CD14-positive monocyte (primary cell): ENCODE measurements around the gene NDUFS5. TPM values are rescaled to one million over a fixed set of nuclear protein-coding genes. Genes with fewer than 3 reads are reported as not detected.
A peak's percentile ranks its signal among the peaks of the same experiment; 100 is the strongest.

Source experiments
- DNase-seq, 3 donors: peaks; one replicate each; pipeline ENCODE4 v3.0.0-alpha.2; 2011 to 2022
- H2AFZ ChIP-seq: 2 replicates; pipeline ENCODE4 v1.6.0; 2012; ENCODE audit warnings: mild to moderate bottlenecking, low read depth, low read length, inconsistent platforms; ENCODE audit not compliant: insufficient read depth, poor library complexity, severe bottlenecking
- H3K27ac ChIP-seq, 2 donors: 1 replicate in 1 of 2; 2 replicates in 1 of 2; pipeline ENCODE4 v1.5.1; 2012 to 2013; ENCODE audit warnings: low read length in 2 of 2, control low read depth in 1 of 2, inconsistent platforms in 1 of 2, low read depth in 1 of 2, mild to moderate bottlenecking in 1 of 2
- H3K27me3 ChIP-seq, 2 donors: one replicate each; pipeline versions ENCODE4 v1.6.0 to v1.6.1; 2011 to 2013; ENCODE audit warnings: low read length in 2 of 2; ENCODE audit not compliant: control insufficient read depth in 2 of 2, insufficient read depth in 2 of 2
- H3K36me3 ChIP-seq, 2 donors: replicated peaks in 1 of 2; 1 replicate in 1 of 2; 2 replicates in 1 of 2; pipeline versions ENCODE4 v1.5.1 to v1.6.1; 2012 to 2013; ENCODE audit warnings: low read length in 2 of 2, control low read depth in 1 of 2, inconsistent platforms in 1 of 2, mild to moderate bottlenecking in 1 of 2; ENCODE audit not compliant: insufficient read depth in 2 of 2, control insufficient read depth in 1 of 2
- H3K4me1 ChIP-seq, 2 donors: 1 replicate in 1 of 2; 2 replicates in 1 of 2; pipeline versions ENCODE4 v1.5.1 to v1.6.1; 2012 to 2013; ENCODE audit warnings: low read length in 2 of 2, control low read depth in 1 of 2, inconsistent platforms in 1 of 2, mild to moderate bottlenecking in 1 of 2, moderate library complexity in 1 of 2; ENCODE audit not compliant: insufficient read depth in 2 of 2, control insufficient read depth in 1 of 2
- H3K4me2 ChIP-seq: replicated peaks from 2 replicates; pipeline ENCODE3; 2012; ENCODE audit warnings: low read length, moderate library complexity, mild to moderate bottlenecking; ENCODE audit not compliant: poor library complexity, severe bottlenecking; ENCODE audit errors: extremely low read depth
- H3K4me3 ChIP-seq, 3 experiments: fragments of 200-600 bp in 1 of 3; sonication (generic) in 1 of 3; replicated peaks in 1 of 3; 1 replicate in 2 of 3; 2 replicates in 1 of 3; pipeline ENCODE4 v1.5.1; 2011 to 2013; ENCODE audit warnings: low read length in 3 of 3, mild to moderate bottlenecking in 3 of 3, control low read depth in 2 of 3, low read depth in 2 of 3, inconsistent platforms in 1 of 3, moderate library complexity in 1 of 3
- H3K79me2 ChIP-seq: 2 replicates; pipeline ENCODE4 v1.6.0; 2012; ENCODE audit warnings: mild to moderate bottlenecking, control low read depth, inconsistent platforms, low read length, moderate library complexity; ENCODE audit not compliant: insufficient read depth
- H3K9ac ChIP-seq: 2 replicates; pipeline ENCODE4 v1.6.0; 2017; ENCODE audit warnings: low read length, mild to moderate bottlenecking; ENCODE audit not compliant: insufficient read depth, poor library complexity, severe bottlenecking
- H3K9me3 ChIP-seq, 2 donors: replicated peaks in 1 of 2; 1 replicate in 1 of 2; 2 replicates in 1 of 2; pipeline versions ENCODE4 v1.5.1 to v1.6.1; 2012 to 2013; ENCODE audit warnings: low read length in 2 of 2, control low read depth in 1 of 2; ENCODE audit not compliant: control insufficient read depth in 1 of 2, insufficient read depth in 1 of 2
- H4K20me1 ChIP-seq: 2 replicates; pipeline ENCODE4 v1.6.0; 2012; ENCODE audit warnings: mild to moderate bottlenecking, low read length, control low read depth, moderate library complexity; ENCODE audit not compliant: insufficient read depth
- H3K27ac Mint-ChIP-seq, 7 donors: one replicate each; pipeline ENCODE4 v1.8.0; 2020; ENCODE audit warnings: mild to moderate bottlenecking in 7 of 7, mixed read lengths in 7 of 7, moderate library complexity in 6 of 7, inconsistent platforms in 2 of 7
- H3K27me3 Mint-ChIP-seq, 3 donors: one replicate each; pipeline ENCODE4 v1.8.0; 2021 to 2022; ENCODE audit warnings: low read depth in 3 of 3, mild to moderate bottlenecking in 3 of 3, mixed read lengths in 3 of 3, moderate library complexity in 3 of 3, inconsistent platforms in 1 of 3
- H3K36me3 Mint-ChIP-seq, 2 donors: one replicate each; pipeline ENCODE4 v1.8.0; 2020; ENCODE audit warnings: mixed read lengths in 2 of 2, inconsistent platforms in 1 of 2, mild to moderate bottlenecking in 1 of 2
- H3K4me1 Mint-ChIP-seq: one replicate; pipeline ENCODE4 v1.8.0; 2020; ENCODE audit warnings: mild to moderate bottlenecking, mixed read lengths
- H3K4me3 Mint-ChIP-seq, 2 donors: one replicate each; pipeline ENCODE4 v1.8.0; 2020; ENCODE audit warnings: mild to moderate bottlenecking in 2 of 2, mixed read lengths in 2 of 2, moderate library complexity in 1 of 2
- H3K9me3 Mint-ChIP-seq, 7 donors: one replicate each; pipeline ENCODE4 v1.8.0; 2020 to 2022; ENCODE audit warnings: mixed read lengths in 7 of 7, mild to moderate bottlenecking in 6 of 7, moderate library complexity in 6 of 7, inconsistent platforms in 2 of 7
- WGBS: methylation state at CpG from one replicate; pipeline ENCODE4 v1.1.5; 2013; ENCODE audit warnings: missing lambda C conversion rate; ENCODE audit not compliant: insufficient coverage; 5-methylcytosine and 5-hydroxymethylcytosine counted together
- intact Hi-C, 2 donors: fragments of 100-400 bp; cut with micrococcal nuclease; formaldehyde crosslinking; loops; one replicate each; pipeline versions ENCODE4 v1.15.0 to v1.15.1; 2023
- polyA plus RNA-seq, 3 donors: library from polyadenylated mRNA; depleted of rRNA in 1 of 3; unstranded in 2 of 3; stranded (reverse) in 1 of 3; fragments of 300-500 nt in 2 of 3; fragments of >200 nt in 1 of 3; fragmentation: Illumina TruSeq in 2 of 3; gene quantifications; 1 replicate in 2 of 3; 2 replicates in 1 of 3; pipeline ENCODE4 v1.2.3, GENCODE V29; 2012 to 2021
- TF ChIP-seq, protein P1 (sequence below): fragments of 200-600 bp; IDR thresholded peaks from one replicate; pipeline ENCODE4 v1.8.0; 2022; ENCODE audit warnings: antibody characterized with exemption, mild to moderate bottlenecking

Gene NDUFS5
- polyA plus RNA-seq, 3 donors = 119 to 463 (median 393) TPM

- H3K27ac Mint-ChIP-seq = peak overlapping the region; percentile 68 to 90 (median 81)
- Histone ChIP-seq H3K36me3 (peaks cover 0 to 2% of the 10 kb centered on the region in 2 donors), H3K9me3 (no peaks in the 10 kb centered on the region), H3K27me3 (no peaks in the 10 kb centered on the region), H3K4me3 (peak overlapping the region; percentile 57 to 99 (median 91)), H2AFZ (peak overlapping the region; percentile 90), H3K9ac (peak overlapping the region; percentile 97), H3K79me2 (peaks cover 43% of the 10 kb centered on the region), H3K4me1 (peaks cover 17 to 22% of the 10 kb centered on the region in 2 donors), H3K27ac (peak overlapping the region in 1 of 2 donors; percentile 90), H4K20me1 (peaks cover 35% of the 10 kb centered on the region), H3K4me2 (peak overlapping the region; percentile 85)
- DNase-seq = peak in 1 of 3 donors; percentile 7
- H3K4me1 Mint-ChIP-seq = peaks cover 22% of the 10 kb centered on the region
- intact Hi-C loops = loop anchor here in 1 of 2 donors (2.0 kb wide), 1 partner anchor 132 kb away; the partner anchor contains the start of gene RRAGC
- peak overlapping the region; percentile 73 to 74 for H3K4me3 Mint-ChIP-seq
- no peaks in the 10 kb centered on the region for H3K9me3 Mint-ChIP-seq
- TF ChIP-seq, protein P1, sequence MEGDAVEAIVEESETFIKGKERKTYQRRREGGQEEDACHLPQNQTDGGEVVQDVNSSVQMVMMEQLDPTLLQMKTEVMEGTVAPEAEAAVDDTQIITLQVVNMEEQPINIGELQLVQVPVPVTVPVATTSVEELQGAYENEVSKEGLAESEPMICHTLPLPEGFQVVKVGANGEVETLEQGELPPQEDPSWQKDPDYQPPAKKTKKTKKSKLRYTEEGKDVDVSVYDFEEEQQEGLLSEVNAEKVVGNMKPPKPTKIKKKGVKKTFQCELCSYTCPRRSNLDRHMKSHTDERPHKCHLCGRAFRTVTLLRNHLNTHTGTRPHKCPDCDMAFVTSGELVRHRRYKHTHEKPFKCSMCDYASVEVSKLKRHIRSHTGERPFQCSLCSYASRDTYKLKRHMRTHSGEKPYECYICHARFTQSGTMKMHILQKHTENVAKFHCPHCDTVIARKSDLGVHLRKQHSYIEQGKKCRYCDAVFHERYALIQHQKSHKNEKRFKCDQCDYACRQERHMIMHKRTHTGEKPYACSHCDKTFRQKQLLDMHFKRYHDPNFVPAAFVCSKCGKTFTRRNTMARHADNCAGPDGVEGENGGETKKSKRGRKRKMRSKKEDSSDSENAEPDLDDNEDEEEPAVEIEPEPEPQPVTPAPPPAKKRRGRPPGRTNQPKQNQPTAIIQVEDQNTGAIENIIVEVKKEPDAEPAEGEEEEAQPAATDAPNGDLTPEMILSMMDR = no peak
- H3K36me3 Mint-ChIP-seq = peaks cover 9 to 21% of the 10 kb centered on the region in 2 donors
- 80% methylated on average over 2 of the region's 5 CpGs for WGBS
- peaks cover 0 to 1% (median 0%) of the 10 kb centered on the region in 3 donors for H3K27me3 Mint-ChIP-seq
Observed at GRCh38 chr1:38990386-38990737, 35.8 kb upstream of the NDUFS5 start.

GRCh38 chr1:38990738-38991637 is 35.2 kb upstream of the NDUFS5 start, which contains the start of gene AKIRIN1:
Gene AKIRIN1 (plus strand): TSS chr1:38991276. CDS start chr1:38991381, 105 bp downstream.
- Histone ChIP-seq H3K27me3 (no peaks in the 10 kb centered on the region), H2AFZ (peak within 1 kb of the TSS; percentile 90), H3K4me3 (peak within 1 kb of the TSS; percentile 83 to 99 (median 91)), H3K79me2 (peaks cover 49% of the 10 kb centered on the region), H3K4me2 (peak within 1 kb of the TSS; percentile 85), H4K20me1 (peaks cover 41% of the 10 kb centered on the region), H3K36me3 (peaks cover 1 to 4% of the 10 kb centered on the region in 2 donors), H3K9me3 (no peaks in the 10 kb centered on the region), H3K27ac (peak within 1 kb of the TSS; percentile 58 to 90), H3K9ac (peak within 1 kb of the TSS; percentile 97), H3K4me1 (peaks cover 17 to 22% of the 10 kb centered on the region in 2 donors)
- intact Hi-C loops = loop anchor here in 1 of 2 donors (2.0 kb wide), 1 partner anchor 132 kb away; the partner anchor contains the start of gene RRAGC
- Mint-ChIP-seq H3K4me1 (peaks cover 25% of the 10 kb centered on the region), H3K27ac (peak within 1 kb of the TSS; percentile 74 to 90 (median 88)), H3K9me3 (no peaks in the 10 kb centered on the region), H3K27me3 (no peaks in the 10 kb centered on the region), H3K36me3 (peaks cover 9 to 27% of the 10 kb centered on the region in 2 donors), H3K4me3 (peak within 1 kb of the TSS; percentile 82 to 93)
- TF ChIP-seq, protein P1 = peak; percentile 11
- WGBS = under 1% methylated on average over 64 of the region's 76 CpGs
- peak; percentile 93 to 98 (median 96) for DNase-seq
